Measurements from ENCODE around the gene IL2RA. TPM values are rescaled to one million over a fixed set of nuclear protein-coding genes. Genes with fewer than 3 reads are reported as not detected.
"Not testable (repeated sequence)": the region's sequence is repeated elsewhere in the genome, so short reads cannot be mapped to it uniquely, and the experiment has no call there.

IL2RA gene
- total RNA-seq, 1 experiment from 2014 or later: not detected

- H4K20me1 ChIP-seq (ENCODE audit: insufficient read depth, low read depth, low read length); H3K79me2 ChIP-seq (ENCODE audit: low read length); H3K4me1 ChIP-seq (ENCODE audit: low read length); H3K27me3 ChIP-seq (ENCODE audit: low read length); H3K36me3 ChIP-seq (ENCODE audit: insufficient read depth, low read length); H3K9me3 ChIP-seq (ENCODE audit: low read length); H3K27ac ChIP-seq (ENCODE audit: low read length); DNase-seq; H3K4me3 ChIP-seq (ENCODE audit: low read length); H3K9ac ChIP-seq (ENCODE audit: low read length); H3K4me2 ChIP-seq (ENCODE audit: low read depth, low read length, poor library complexity, severe bottlenecking); H2AFZ ChIP-seq (ENCODE audit: low read length); H3K9me2 ChIP-seq (replicated peaks; ENCODE audit: insufficient read depth, low read length): not testable (repeated sequence)
Observed at GRCh38 chr10:5960973-5961275, 101.2 kb downstream of the IL2RA start.

Small RNA genes within 50 kb of the gene (small RNA-seq; reads per million reads assigned to genes)
- not detected for gene RF00397

Other genes starting within 250 kb of the IL2RA start
- gene GDI2, start 248.9 kb downstream of the IL2RA start, total RNA-seq (2014; rRNA removed; shearing (Covaris generic); ENCODE audit: low replicate concordance): 275 and 383 TPM in 2 replicates
- 12.8 and 29.5 TPM in 2 replicates for gene ANKRD16, start 172.5 kb downstream of the IL2RA start, total RNA-seq (2014; rRNA removed; shearing (Covaris generic); ENCODE audit: low replicate concordance)
- 61.9 and 90.1 TPM in 2 replicates for gene FBH1, start 172.1 kb downstream of the IL2RA start, total RNA-seq (2014; rRNA removed; shearing (Covaris generic); ENCODE audit: low replicate concordance)
- gene IL15RA, start 84.8 kb downstream of the IL2RA start, total RNA-seq (2014; rRNA removed; shearing (Covaris generic); ENCODE audit: low replicate concordance): not detected in 2 replicates
- gene RBM17, start 26.7 kb upstream of the IL2RA start, total RNA-seq (2014; rRNA removed; shearing (Covaris generic); ENCODE audit: low replicate concordance): 72.5 and 96.5 TPM in 2 replicates
- 43.6 and 61.2 TPM in 2 replicates for gene PFKFB3, start 140.6 kb upstream of the IL2RA start, total RNA-seq (2014; rRNA removed; shearing (Covaris generic); ENCODE audit: low replicate concordance)